ENCODE data around the gene NR3C2. TPM values are rescaled to one million over a fixed set of nuclear protein-coding genes. Genes with fewer than 3 reads are reported as not detected.

The NR3C2 gene
- total RNA-seq, 4 donors from 2014 or later: 33.0 to 128 (median 118) TPM

- DNase-seq: peak in 1 of 3 donors; percentile 70
- Histone ChIP-seq H3K9me3 (peaks cover 0 to 2% (median 0%) of the 10 kb centered on the region in 4 donors), H3K4me3 (no peak overlapping the region), H3K27me3 (no peaks in the 10 kb centered on the region), H3K36me3 (peaks cover 0 to 16% (median 0%) of the 10 kb centered on the region in 3 donors), H3K4me1 (peaks cover 0 to 18% (median 0%) of the 10 kb centered on the region in 4 donors), H3K27ac (peak overlapping the region in 2 of 4 donors; percentile 28 to 34)
- TF ChIP-seq, protein P1, sequence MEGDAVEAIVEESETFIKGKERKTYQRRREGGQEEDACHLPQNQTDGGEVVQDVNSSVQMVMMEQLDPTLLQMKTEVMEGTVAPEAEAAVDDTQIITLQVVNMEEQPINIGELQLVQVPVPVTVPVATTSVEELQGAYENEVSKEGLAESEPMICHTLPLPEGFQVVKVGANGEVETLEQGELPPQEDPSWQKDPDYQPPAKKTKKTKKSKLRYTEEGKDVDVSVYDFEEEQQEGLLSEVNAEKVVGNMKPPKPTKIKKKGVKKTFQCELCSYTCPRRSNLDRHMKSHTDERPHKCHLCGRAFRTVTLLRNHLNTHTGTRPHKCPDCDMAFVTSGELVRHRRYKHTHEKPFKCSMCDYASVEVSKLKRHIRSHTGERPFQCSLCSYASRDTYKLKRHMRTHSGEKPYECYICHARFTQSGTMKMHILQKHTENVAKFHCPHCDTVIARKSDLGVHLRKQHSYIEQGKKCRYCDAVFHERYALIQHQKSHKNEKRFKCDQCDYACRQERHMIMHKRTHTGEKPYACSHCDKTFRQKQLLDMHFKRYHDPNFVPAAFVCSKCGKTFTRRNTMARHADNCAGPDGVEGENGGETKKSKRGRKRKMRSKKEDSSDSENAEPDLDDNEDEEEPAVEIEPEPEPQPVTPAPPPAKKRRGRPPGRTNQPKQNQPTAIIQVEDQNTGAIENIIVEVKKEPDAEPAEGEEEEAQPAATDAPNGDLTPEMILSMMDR (IDR thresholded peaks at IDR 0.05): no peak
- TF ChIP-seq POLR2A (IDR thresholded peaks at IDR 0.05): no peak
Measured at GRCh38 chr4:148173397-148174017, 268.7 kb downstream of the NR3C2 start.

GRCh38 chr4:148171596-148171995 lies 270.6 kb downstream of the NR3C2 start:
- Histone ChIP-seq H3K27ac (peak overlapping the region in 3 of 4 donors; percentile 25 to 72 (median 48)), H3K4me3 (no peak overlapping the region), H3K9me3 (peaks cover 0 to 2% (median 0%) of the 10 kb centered on the region in 4 donors), H3K4me1 (peaks cover 0 to 18% (median 0%) of the 10 kb centered on the region in 4 donors), H3K36me3 (peaks cover 0 to 11% (median 0%) of the 10 kb centered on the region in 3 donors), H3K27me3 (no peaks in the 10 kb centered on the region)
- TF ChIP-seq, protein P1 (IDR thresholded peaks at IDR 0.05): peak in 1 of 6 experiments; percentile 29
- no peak for TF ChIP-seq POLR2A (IDR thresholded peaks at IDR 0.05)
- DNase-seq: no peak

- Histone ChIP-seq H3K4me3 (no peak overlapping the region), H3K4me1 (peaks cover 0 to 23% (median 0%) of the 10 kb centered on the region in 4 donors), H3K9me3 (peaks cover 0 to 2% (median 0%) of the 10 kb centered on the region in 4 donors), H3K27ac (peak overlapping the region in 3 of 4 donors; percentile 25 to 74 (median 48)), H3K36me3 (peaks cover 0 to 11% (median 0%) of the 10 kb centered on the region in 3 donors), H3K27me3 (no peaks in the 10 kb centered on the region)
- TF ChIP-seq, protein P1 (IDR thresholded peaks at IDR 0.05): no peak
- TF ChIP-seq POLR2A (IDR thresholded peaks at IDR 0.05): no peak
- DNase-seq: peak in 1 of 3 donors; percentile 66
Measured at GRCh38 chr4:148170408-148171365, 271.5 kb downstream of the NR3C2 start.

DNA sequence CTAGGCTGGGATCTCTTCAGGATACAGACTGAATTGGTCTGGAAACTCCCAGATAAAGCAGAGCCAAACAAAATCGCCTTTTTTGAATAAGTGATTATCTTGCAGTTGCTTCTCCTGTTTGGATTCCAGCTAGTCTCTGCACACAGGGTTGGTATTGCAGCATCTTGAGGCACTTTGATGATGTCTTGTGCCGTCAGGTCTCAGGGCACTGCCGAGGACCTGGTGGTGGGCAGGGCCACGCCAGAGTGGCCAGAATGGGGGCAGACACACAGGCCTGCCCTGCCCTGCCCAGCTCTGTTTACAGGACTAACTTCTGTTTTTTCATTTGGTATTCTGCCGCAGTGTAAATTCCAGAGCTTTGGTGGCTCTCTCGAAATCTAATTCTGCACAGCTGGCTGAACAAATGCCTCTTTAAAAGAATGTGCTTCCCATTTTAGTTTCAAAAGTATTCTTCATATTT lies 276.1 kb downstream of the NR3C2 start:
- no peak overlapping the region for H3K4me3 ChIP-seq
- no peaks in the 10 kb centered on the region for H3K36me3 ChIP-seq
- TF ChIP-seq POLR2A (IDR thresholded peaks at IDR 0.05): no peak
- TF ChIP-seq, protein P1 (IDR thresholded peaks at IDR 0.05): no peak
- peaks cover 0 to 30% (median 0%) of the 10 kb centered on the region in 4 donors for H3K4me1 ChIP-seq
- DNase-seq: no peak
- H3K9me3 ChIP-seq: no peaks in the 10 kb centered on the region
- peak overlapping the region in 1 of 4 donors; percentile 32 for H3K27ac ChIP-seq
- no peaks in the 10 kb centered on the region for H3K27me3 ChIP-seq

DNA sequence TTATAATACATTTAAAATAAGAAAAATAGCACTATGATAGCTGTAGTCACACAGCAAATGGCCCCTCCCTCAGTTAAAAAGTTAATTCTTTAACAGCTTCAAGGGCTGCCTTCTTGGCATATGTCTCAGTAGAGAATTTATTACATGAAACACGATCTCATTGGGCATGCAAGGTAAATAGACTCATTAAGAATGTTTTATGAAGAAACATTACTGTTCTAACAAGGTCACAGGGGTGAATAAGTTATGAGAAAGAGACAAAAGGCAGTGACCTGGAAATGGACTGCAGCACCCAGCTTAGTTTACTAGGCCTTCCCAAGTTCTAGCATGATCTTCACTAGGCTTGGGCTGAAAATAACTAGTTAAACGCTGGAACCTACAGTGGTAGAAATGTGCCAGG lies 277.7 kb downstream of the NR3C2 start:
- H3K4me1 ChIP-seq: peaks cover 0 to 27% (median 0%) of the 10 kb centered on the region in 4 donors
- H3K36me3 ChIP-seq: no peaks in the 10 kb centered on the region
- H3K27me3 ChIP-seq: no peaks in the 10 kb centered on the region
- no peak for TF ChIP-seq POLR2A (IDR thresholded peaks at IDR 0.05)
- TF ChIP-seq, protein P1 (IDR thresholded peaks at IDR 0.05): no peak
- no peaks in the 10 kb centered on the region for H3K9me3 ChIP-seq
- H3K27ac ChIP-seq: peak overlapping the region in 1 of 4 donors; percentile 25
- no peak for DNase-seq
- no peak overlapping the region for H3K4me3 ChIP-seq
